Astrocyte of the spinal cord (primary cell): ENCODE data around the gene HMCN1.

Source experiments
- DNase-seq: peaks from one replicate; pipeline ENCODE4 v3.0.0; 2011; ENCODE audit warnings: low read depth, low spot score
- H3K4me3 ChIP-seq: 2 replicates; pipeline ENCODE4 v1.5.1; 2011; ENCODE audit warnings: low read depth, mild to moderate bottlenecking, low read length, moderate library complexity
- CTCF ChIP-seq: IDR thresholded peaks from 2 replicates; pipeline ENCODE4 v1.5.1; 2012; ENCODE audit warnings: low read depth, mild to moderate bottlenecking, low read length, inconsistent platforms
- in situ Hi-C: cut with HindIII; loops from 2 replicates; pipeline ENCODE4 v1.10.0; 2017; ENCODE audit warnings: low sequenced_read_pairs

The HMCN1 gene

GRCh38 chr1:185835191-185835590 is 101.0 kb downstream of the HMCN1 start:
- no peak overlapping the region for H3K4me3 ChIP-seq
- in situ Hi-C loops = no loop called here
- DNase-seq = no peak
- TF ChIP-seq CTCF = no peak

GRCh38 chr1:185837711-185838110 is 103.5 kb downstream of the HMCN1 start:
- in situ Hi-C loops = no loop called here
- no peak for TF ChIP-seq CTCF
- no peak for DNase-seq
- no peak overlapping the region for H3K4me3 ChIP-seq

DNA sequence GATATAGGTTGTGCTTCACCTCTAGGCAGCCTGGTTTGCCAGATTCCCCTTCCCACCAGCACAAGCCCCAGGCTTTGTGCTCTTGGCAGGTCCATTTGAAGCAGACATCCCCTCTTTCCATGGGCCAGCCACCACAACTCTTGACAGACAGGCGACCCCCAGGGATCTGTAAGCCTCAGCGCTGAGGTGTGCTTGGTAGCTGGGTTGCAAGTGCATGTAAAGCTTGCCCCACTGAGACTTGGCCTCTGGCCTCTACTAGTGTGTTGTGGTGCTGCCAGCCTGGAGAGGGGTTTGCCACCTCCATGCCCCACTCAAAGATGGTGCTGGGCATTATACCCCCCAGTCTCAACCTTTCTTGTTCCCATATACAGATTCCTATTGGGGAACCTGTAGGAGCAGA is 103.9 kb downstream of the HMCN1 start:
- H3K4me3 ChIP-seq = no peak overlapping the region
- TF ChIP-seq CTCF = no peak
- in situ Hi-C loops = no loop called here
- no peak for DNase-seq

- in situ Hi-C loops = no loop called here
- H3K4me3 ChIP-seq = no peak overlapping the region
- DNase-seq = no peak
- TF ChIP-seq CTCF = no peak
Observed at GRCh38 chr1:185840880-185841279, 106.7 kb downstream of the HMCN1 start.

DNA sequence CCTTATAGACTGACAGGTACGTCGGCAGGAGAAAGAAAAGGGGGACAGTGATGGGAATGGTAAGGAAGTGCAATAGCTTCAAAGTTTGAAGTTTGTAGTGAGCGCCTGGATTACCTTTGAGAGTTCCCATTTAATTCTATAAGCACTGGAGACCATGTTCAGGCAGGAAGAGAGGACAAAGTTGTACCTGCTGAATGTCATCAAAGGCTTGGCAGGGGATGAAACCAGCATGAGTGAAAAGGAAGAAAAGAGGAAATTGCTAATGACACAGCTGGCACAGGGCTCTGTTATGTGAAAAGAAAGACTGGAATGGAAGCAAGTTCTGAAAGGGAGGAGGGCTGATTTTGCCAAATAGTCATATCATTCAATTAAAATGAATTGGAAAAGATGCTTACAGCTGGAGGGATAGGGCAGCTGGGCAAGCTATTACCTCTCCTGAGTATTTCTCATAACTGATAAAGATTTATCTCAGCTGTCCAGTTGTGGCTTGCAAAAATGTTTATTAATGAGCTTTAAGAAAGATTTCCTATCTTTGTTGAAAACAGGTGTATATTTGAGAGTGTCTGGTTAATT is 109.2 kb downstream of the HMCN1 start:
- TF ChIP-seq CTCF = no peak
- no peak for DNase-seq
- no peak overlapping the region for H3K4me3 ChIP-seq
- in situ Hi-C loops = no loop called here

DNA sequence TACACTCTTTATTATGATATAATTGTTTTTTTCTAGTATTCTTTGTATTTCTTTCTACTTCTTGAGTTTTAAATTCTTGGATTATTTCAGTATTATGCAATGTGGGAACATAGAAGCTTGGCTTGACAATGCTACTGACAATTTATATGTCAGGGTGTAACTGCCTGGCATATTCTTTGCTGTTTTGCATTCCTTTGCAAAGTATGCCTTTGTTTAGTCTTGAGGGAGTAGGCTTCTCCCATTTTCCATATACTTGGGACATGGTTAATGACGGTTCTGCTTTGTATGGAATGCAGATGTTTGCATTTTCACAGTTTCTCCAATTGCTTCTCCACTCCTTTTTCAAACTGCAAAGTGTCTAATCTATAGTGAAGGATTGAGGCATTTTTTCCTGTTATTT is 109.8 kb downstream of the HMCN1 start:
- no peak for TF ChIP-seq CTCF
- in situ Hi-C loops = no loop called here
- no peak overlapping the region for H3K4me3 ChIP-seq
- no peak for DNase-seq
